ENCODE data around the gene ZNF654. TPM values are rescaled to one million over a fixed set of nuclear protein-coding genes. Genes with fewer than 3 reads are reported as not detected.

Gene ZNF654
- total RNA-seq, 1 donor from 2014 or later = 11.8 TPM

GRCh38 chr3:88131695-88132094 lies 72.6 kb downstream of the ZNF654 start:
- no peak for DNase-seq
- no peaks in the 10 kb centered on the region for H3K4me1 Mint-ChIP-seq (ENCODE audit: low read depth, unreplicated experiment)
- no peaks in the 10 kb centered on the region for H3K9me3 Mint-ChIP-seq (ENCODE audit: unreplicated experiment)
- no peaks in the 10 kb centered on the region for H3K36me3 Mint-ChIP-seq (ENCODE audit: unreplicated experiment)
- H3K27me3 Mint-ChIP-seq (ENCODE audit: unreplicated experiment) = no peaks in the 10 kb centered on the region
- no peak overlapping the region for H3K27ac Mint-ChIP-seq (ENCODE audit: unreplicated experiment)
- no peak overlapping the region for H3K4me3 Mint-ChIP-seq (ENCODE audit: unreplicated experiment)
- no peak for TF ChIP-seq CTCF (IDR thresholded peaks at IDR 0.05; ENCODE audit: partially characterized antibody, unreplicated experiment)

GRCh38 chr3:88132894-88133293 lies 73.8 kb downstream of the ZNF654 start:
- Mint-ChIP-seq H3K27ac (ENCODE audit: unreplicated experiment) (no peak overlapping the region), H3K4me3 (ENCODE audit: unreplicated experiment) (no peak overlapping the region), H3K9me3 (ENCODE audit: unreplicated experiment) (no peaks in the 10 kb centered on the region), H3K27me3 (ENCODE audit: unreplicated experiment) (no peaks in the 10 kb centered on the region), H3K36me3 (ENCODE audit: unreplicated experiment) (no peaks in the 10 kb centered on the region), H3K4me1 (ENCODE audit: low read depth, unreplicated experiment) (no peaks in the 10 kb centered on the region)
- no peak for DNase-seq
- no peak for TF ChIP-seq CTCF (IDR thresholded peaks at IDR 0.05; ENCODE audit: partially characterized antibody, unreplicated experiment)

GRCh38 chr3:88133711-88134263 lies 74.7 kb downstream of the ZNF654 start:
- H3K4me3 Mint-ChIP-seq (ENCODE audit: unreplicated experiment) = no peak overlapping the region
- TF ChIP-seq CTCF (IDR thresholded peaks at IDR 0.05; ENCODE audit: partially characterized antibody, unreplicated experiment) = no peak
- no peak overlapping the region for H3K27ac Mint-ChIP-seq (ENCODE audit: unreplicated experiment)
- H3K9me3 Mint-ChIP-seq (ENCODE audit: unreplicated experiment) = no peaks in the 10 kb centered on the region
- H3K36me3 Mint-ChIP-seq (ENCODE audit: unreplicated experiment) = no peaks in the 10 kb centered on the region
- no peaks in the 10 kb centered on the region for H3K4me1 Mint-ChIP-seq (ENCODE audit: low read depth, unreplicated experiment)
- no peaks in the 10 kb centered on the region for H3K27me3 Mint-ChIP-seq (ENCODE audit: unreplicated experiment)
- DNase-seq = no peak

- DNase-seq = no peak
- TF ChIP-seq CTCF (IDR thresholded peaks at IDR 0.05; ENCODE audit: partially characterized antibody, unreplicated experiment) = no peak
- H3K36me3 Mint-ChIP-seq (ENCODE audit: unreplicated experiment) = no peaks in the 10 kb centered on the region
- no peak overlapping the region for H3K4me3 Mint-ChIP-seq (ENCODE audit: unreplicated experiment)
- no peaks in the 10 kb centered on the region for H3K9me3 Mint-ChIP-seq (ENCODE audit: unreplicated experiment)
- no peaks in the 10 kb centered on the region for H3K4me1 Mint-ChIP-seq (ENCODE audit: low read depth, unreplicated experiment)
- no peaks in the 10 kb centered on the region for H3K27me3 Mint-ChIP-seq (ENCODE audit: unreplicated experiment)
- no peak overlapping the region for H3K27ac Mint-ChIP-seq (ENCODE audit: unreplicated experiment)
Measured at GRCh38 chr3:88137836-88138235, 78.8 kb downstream of the ZNF654 start.

GRCh38 chr3:88141458-88142083 lies 82.5 kb downstream of the ZNF654 start:
- Mint-ChIP-seq H3K4me3 (ENCODE audit: unreplicated experiment) (no peak overlapping the region), H3K4me1 (ENCODE audit: low read depth, unreplicated experiment) (no peaks in the 10 kb centered on the region), H3K36me3 (ENCODE audit: unreplicated experiment) (no peaks in the 10 kb centered on the region), H3K27me3 (ENCODE audit: unreplicated experiment) (no peaks in the 10 kb centered on the region), H3K27ac (ENCODE audit: unreplicated experiment) (no peak overlapping the region), H3K9me3 (ENCODE audit: unreplicated experiment) (no peaks in the 10 kb centered on the region)
- DNase-seq = no peak
- TF ChIP-seq CTCF (IDR thresholded peaks at IDR 0.05; ENCODE audit: partially characterized antibody, unreplicated experiment) = no peak

Data from glutamatergic neuron (in vitro differentiated cells).